IMR-90 (cell line): Measurements from ENCODE around the gene PIGN. TPM values are rescaled to one million over a fixed set of nuclear protein-coding genes. Genes with fewer than 3 reads are reported as not detected.

Experiments
- ATAC-seq: fragments of 200-7000 bp; cut with Tn5 transposase; 2 replicates; pipeline ENCODE4 v1.9.1; 2020; ENCODE audit warnings: low read depth, mild to moderate bottlenecking, moderate library complexity
- BruUV-seq: library from RNA; stranded (reverse); fragments of 400-500 nt; replicated peaks from 2 replicates; lab custom pipeline; 2021; lab: Mats Ljungman, UMichigan
- CTCF ChIA-PET: fragments of 300-600 bp; formaldehyde crosslinking; extraction: SDS; loops from one replicate; lab custom pipeline; 2021; ENCODE audit warnings: antibody characterized with exemption; lab: Yijun Ruan, JAX
- POLR2A ChIA-PET: fragments of 300-600 bp; sonication (Branson Sonifier 250); formaldehyde crosslinking; loops from one replicate; lab custom pipeline; 2022; ENCODE audit warnings: antibody characterized with exemption; ENCODE audit not compliant: unreplicated experiment; lab: Charles Lee
- DNase-seq: peaks from one replicate; pipeline ENCODE4 v3.0.0; 2013
- H2AFZ ChIP-seq: replicated peaks from 2 replicates; pipeline ENCODE3; 2013; ENCODE audit warnings: low read length, mild to moderate bottlenecking; ENCODE audit not compliant: poor library complexity
- H2AK5ac ChIP-seq: 2 replicates; pipeline ENCODE4 v1.6.1; 2013; ENCODE audit warnings: low read depth, low read length, inconsistent platforms
- H2AK9ac ChIP-seq: replicated peaks from 2 replicates; pipeline ENCODE3; 2013; ENCODE audit warnings: mild to moderate bottlenecking, low read depth, low read length, moderate library complexity; ENCODE audit not compliant: poor library complexity
- H2BK120ac ChIP-seq: 2 replicates; pipeline ENCODE4 v1.6.1; 2013; ENCODE audit warnings: low read depth, low read length, inconsistent platforms
- H2BK15ac ChIP-seq: 3 replicates; pipeline ENCODE4 v1.6.1; 2013; ENCODE audit warnings: low read depth, low read length, inconsistent platforms
- H2BK20ac ChIP-seq: 2 replicates; pipeline ENCODE4 v1.6.1; 2013; ENCODE audit warnings: low read depth, mild to moderate bottlenecking, inconsistent platforms, low read length, moderate library complexity
- H2BK5ac ChIP-seq: 2 replicates; pipeline ENCODE4 v1.6.1; 2013; ENCODE audit warnings: mild to moderate bottlenecking, low read depth, low read length, inconsistent platforms; ENCODE audit not compliant: poor library complexity, severe bottlenecking
- H3K14ac ChIP-seq: replicated peaks from 2 replicates; pipeline ENCODE4 v1.6.1; 2013; ENCODE audit warnings: low read depth, low read length, inconsistent platforms
- H3K18ac ChIP-seq: 2 replicates; pipeline ENCODE4 v1.6.1; 2013; ENCODE audit warnings: low read depth, low read length, control low read depth
- H3K23ac ChIP-seq: 2 replicates; pipeline ENCODE4 v1.6.1; 2013; ENCODE audit warnings: low read depth, low read length, inconsistent platforms
- H3K27ac ChIP-seq: 2 replicates; pipeline ENCODE4 v1.5.1; 2013; ENCODE audit warnings: mild to moderate bottlenecking, control low read depth, low read length; ENCODE audit not compliant: insufficient read depth
- H3K27me3 ChIP-seq: 2 replicates; pipeline ENCODE4 v1.6.1; 2013; ENCODE audit warnings: low read length; ENCODE audit not compliant: control insufficient read depth, insufficient read depth
- H3K36me3 ChIP-seq: 2 replicates; pipeline ENCODE4 v1.6.1; 2013; ENCODE audit warnings: low read length, mixed read lengths; ENCODE audit not compliant: control insufficient read depth, insufficient read depth
- H3K4ac ChIP-seq: 2 replicates; pipeline ENCODE4 v1.6.1; 2013; ENCODE audit warnings: low read depth, low read length, inconsistent platforms
- H3K4me1 ChIP-seq: 2 replicates; pipeline ENCODE4 v1.6.1; 2013; ENCODE audit warnings: low read length, mixed read lengths; ENCODE audit not compliant: control insufficient read depth, insufficient read depth
- H3K4me2 ChIP-seq: 2 replicates; pipeline ENCODE4 v1.6.1; 2013; ENCODE audit warnings: low read depth, mild to moderate bottlenecking, control low read depth, low read length, moderate library complexity
- H3K4me3 ChIP-seq: 2 replicates; pipeline ENCODE4 v1.5.1; 2013; ENCODE audit warnings: low read depth, mild to moderate bottlenecking, control low read depth, low read length, moderate library complexity; ENCODE audit not compliant: insufficient read depth
- H3K56ac ChIP-seq: 2 replicates; pipeline ENCODE4 v1.6.1; 2013; ENCODE audit warnings: low read length, inconsistent platforms; ENCODE audit not compliant: insufficient read depth; ENCODE audit errors: extremely low read depth
- H3K79me1 ChIP-seq, 2 experiments: 2 replicates each; pipeline ENCODE4 v1.6.1; 2013; ENCODE audit warnings: low read length in 2 of 2, inconsistent platforms in 1 of 2, low read depth in 1 of 2
- H3K9ac ChIP-seq: 2 replicates; pipeline ENCODE4 v1.6.1; 2013; ENCODE audit warnings: low read depth, low read length, control low read depth
- H3K9me1 ChIP-seq: 2 replicates; pipeline ENCODE4 v1.6.1; 2013; ENCODE audit warnings: low read length, inconsistent platforms; ENCODE audit not compliant: insufficient read depth
- H3K9me3 ChIP-seq: 2 replicates; pipeline ENCODE4 v1.6.1; 2013; ENCODE audit warnings: low read length; ENCODE audit not compliant: control insufficient read depth, insufficient read depth
- H4K20me1 ChIP-seq: 2 replicates; pipeline ENCODE4 v1.6.1; 2013; ENCODE audit warnings: low read length, inconsistent platforms; ENCODE audit not compliant: insufficient read depth
- H4K5ac ChIP-seq: 2 replicates; pipeline ENCODE4 v1.6.1; 2013; ENCODE audit warnings: mild to moderate bottlenecking, low read depth, low read length, control low read depth
- H4K8ac ChIP-seq, 2 experiments: 2 replicates each; pipeline ENCODE4 v1.6.1; 2013; ENCODE audit warnings: low read depth in 2 of 2, low read length in 2 of 2, control low read depth in 1 of 2, inconsistent platforms in 1 of 2
- H4K91ac ChIP-seq: 2 replicates; pipeline ENCODE4 v1.6.1; 2013; ENCODE audit warnings: low read depth, low read length, inconsistent platforms; ENCODE audit not compliant: insufficient read depth
- CEBPB ChIP-seq: IDR thresholded peaks from 2 replicates; pipeline ENCODE4 v1.6.1; 2012; ENCODE audit warnings: low read depth, low read length, improper control_type of control experiment
- CHD1 ChIP-seq: IDR thresholded peaks from 2 replicates; pipeline ENCODE4 v1.6.1; 2012; ENCODE audit warnings: low read depth, low read length, improper control_type of control experiment
- MAZ ChIP-seq: IDR thresholded peaks from 2 replicates; pipeline ENCODE4 v1.6.1; 2012; ENCODE audit warnings: low read depth, mild to moderate bottlenecking, low read length, improper control_type of control experiment, moderate library complexity, borderline replicate concordance
- MXI1 ChIP-seq: IDR thresholded peaks from 2 replicates; pipeline ENCODE4 v1.6.1; 2012; ENCODE audit warnings: low read depth, mild to moderate bottlenecking, low read length, moderate library complexity, borderline replicate concordance
- NFE2L2 ChIP-seq: fragments of 150-350 bp; IDR thresholded peaks from 2 replicates; pipeline ENCODE4 v1.6.1; 2016; ENCODE audit warnings: low read depth, mild to moderate bottlenecking, low read length
- POLR2A ChIP-seq: IDR thresholded peaks from 2 replicates; pipeline ENCODE4 v1.6.1; 2012; ENCODE audit warnings: mild to moderate bottlenecking, low read depth, low read length
- SMC3 ChIP-seq: fragments of 150-350 bp; IDR thresholded peaks from 2 replicates; pipeline ENCODE4 v1.6.1; 2016; ENCODE audit warnings: low read depth, mild to moderate bottlenecking, antibody characterized with exemption, low read length, moderate library complexity
- WGBS, 2 experiments: methylation state at CpG; one replicate each; pipeline versions ENCODE4 v1.1.5 to v1.1.7; 2013; ENCODE audit warnings: missing lambda C conversion rate in 2 of 2; ENCODE audit not compliant: insufficient read length in 1 of 2; ENCODE audit errors: extremely low coverage in 2 of 2; 5-methylcytosine and 5-hydroxymethylcytosine counted together
- dilution Hi-C: fragments of 300-500 bp; cut with HindIII; formaldehyde crosslinking; loops from one replicate; pipeline ENCODE4 v1.14.3; 2018; ENCODE audit warnings: low sequenced_read_pairs; ENCODE audit not compliant: unreplicated experiment
- in situ Hi-C: fragments of 300-500 bp; cut with MboI; formaldehyde crosslinking; loops from 3 replicates; pipeline ENCODE4 v1.14.3; 2019; ENCODE audit warnings: low sequenced_read_pairs, inconsistent platforms, mixed read lengths
- intact Hi-C: fragments of 100-400 bp; cut with micrococcal nuclease; formaldehyde crosslinking; loops from 2 replicates; pipeline ENCODE4 v1.10.0; 2022
- polyA plus RNA-seq, 3 experiments: library from polyadenylated mRNA; depleted of rRNA; stranded (reverse); fragments of >200 nt; gene quantifications; 2 replicates each; pipeline ENCODE4 v1.2.3, GENCODE V29; 2012; ENCODE audit warnings: low replicate concordance in 1 of 3
- total RNA-seq: library from RNA; depleted of rRNA; stranded (reverse); fragments of >200 nt; gene quantifications from 2 replicates; pipeline ENCODE4 v1.2.3, GENCODE V29; 2012
- TF ChIP-seq, protein P1 (sequence below): conservative IDR thresholded peaks from 2 replicates; pipeline ENCODE4 v1.5.1; 2012; ENCODE audit warnings: mild to moderate bottlenecking, low read depth, low read length, improper control_type of control experiment

The PIGN gene
- total and polyA plus RNA-seq, 2 of the 4 experiments (the other 2 are of a cell fraction): 9.0 to 17.9 TPM

DNA sequence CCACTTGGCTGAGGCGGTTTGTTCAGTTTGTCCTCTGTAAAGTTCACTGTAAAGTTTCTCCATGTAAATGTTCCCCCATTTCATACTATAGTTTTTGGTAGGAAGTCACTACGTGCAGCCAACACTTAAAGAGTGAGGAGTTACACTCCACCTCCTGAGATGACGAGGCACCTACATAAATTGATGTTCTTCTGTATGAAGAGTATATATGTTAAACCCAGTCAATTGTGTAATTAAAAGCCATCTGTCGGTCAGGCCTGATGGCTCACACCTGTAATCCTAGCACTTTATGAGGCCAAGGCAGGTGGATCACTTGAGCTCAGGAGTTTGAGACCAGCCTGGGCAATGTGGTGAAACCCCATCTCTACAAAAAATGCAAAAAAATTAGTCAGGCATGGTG is 7.6 kb downstream of the PIGN start:
- Histone ChIP-seq H3K56ac (no peak overlapping the region), H3K79me1 (peaks cover 7 to 9% of the 10 kb centered on the region in 2 experiments), H3K18ac (no peak overlapping the region), H2BK15ac (no peak overlapping the region), H4K5ac (no peak overlapping the region), H3K9me1 (no peaks in the 10 kb centered on the region), H4K20me1 (0 out of 2 replicates have a peak, but pooled peaks cover 3% of the 10 kb centered on the region), H3K36me3 (no peaks in the 10 kb centered on the region), H2AFZ (no peak overlapping the region), H2BK5ac (no peak overlapping the region), H4K8ac (no peak overlapping the region), H3K4me1 (peaks cover 2% of the 10 kb centered on the region; the same call in 1 of the 2 replicates), H3K9ac (no peak overlapping the region), H3K9me3 (no peaks in the 10 kb centered on the region), H3K4ac (no peak overlapping the region), H2BK20ac (no peak overlapping the region), H3K27me3 (no peaks in the 10 kb centered on the region), H3K4me2 (no peak overlapping the region), H3K27ac (no peak overlapping the region), H3K14ac (no peak overlapping the region), H2AK9ac (no peak overlapping the region), H2AK5ac (no peak overlapping the region), H3K23ac (no peak overlapping the region), H2BK120ac (no peak overlapping the region), H3K4me3 (no peak overlapping the region), H4K91ac (no peak overlapping the region)
- DNase-seq (no peak), ATAC-seq (no peak)
- intact Hi-C loops (no loop called here), in situ Hi-C loops (loop anchor here (25.0 kb wide), 2 partner anchors 533 to 808 kb away; partner anchors contain the start of gene PHLPP1), dilution Hi-C loops (no loop called here)
- no peak for TF ChIP-seq SMC3
- TF ChIP-seq CEBPB: no peak
- no peak for TF ChIP-seq MXI1
- TF ChIP-seq POLR2A: no peak
- TF ChIP-seq, protein P1, sequence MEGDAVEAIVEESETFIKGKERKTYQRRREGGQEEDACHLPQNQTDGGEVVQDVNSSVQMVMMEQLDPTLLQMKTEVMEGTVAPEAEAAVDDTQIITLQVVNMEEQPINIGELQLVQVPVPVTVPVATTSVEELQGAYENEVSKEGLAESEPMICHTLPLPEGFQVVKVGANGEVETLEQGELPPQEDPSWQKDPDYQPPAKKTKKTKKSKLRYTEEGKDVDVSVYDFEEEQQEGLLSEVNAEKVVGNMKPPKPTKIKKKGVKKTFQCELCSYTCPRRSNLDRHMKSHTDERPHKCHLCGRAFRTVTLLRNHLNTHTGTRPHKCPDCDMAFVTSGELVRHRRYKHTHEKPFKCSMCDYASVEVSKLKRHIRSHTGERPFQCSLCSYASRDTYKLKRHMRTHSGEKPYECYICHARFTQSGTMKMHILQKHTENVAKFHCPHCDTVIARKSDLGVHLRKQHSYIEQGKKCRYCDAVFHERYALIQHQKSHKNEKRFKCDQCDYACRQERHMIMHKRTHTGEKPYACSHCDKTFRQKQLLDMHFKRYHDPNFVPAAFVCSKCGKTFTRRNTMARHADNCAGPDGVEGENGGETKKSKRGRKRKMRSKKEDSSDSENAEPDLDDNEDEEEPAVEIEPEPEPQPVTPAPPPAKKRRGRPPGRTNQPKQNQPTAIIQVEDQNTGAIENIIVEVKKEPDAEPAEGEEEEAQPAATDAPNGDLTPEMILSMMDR: no peak
- no peak for TF ChIP-seq MAZ
- TF ChIP-seq CHD1: no peak
- no peak for TF ChIP-seq NFE2L2
- ChIA-PET CTCF (no interaction called here), POLR2A (no interaction called here)
- no TSS peak for BruUV-seq
- WGBS, 2 experiments: no CpG with 5 or more reads among the region's 4 CpGs
